NCI-H2171 treated with DMSO at 0.1 percent for 48 hours (cell line): ENCODE data around the gene GSE1.

Experiments used
- DNase-seq: peaks from one replicate; lab custom pipeline; 2025; lab: John Stamatoyannopoulos, UW

The GSE1 gene

GRCh38 chr16:85677383-85677967, 64.4 kb downstream of the GSE1 start:
- DNase-seq = no peak

- DNase-seq = no peak
Observed at GRCh38 chr16:85678016-85678415, 64.9 kb downstream of the GSE1 start.

GRCh38 chr16:85678821-85679220, 65.7 kb downstream of the GSE1 start:
- DNase-seq = no peak

GRCh38 chr16:85679870-85680269, 66.7 kb downstream of the GSE1 start:
- DNase-seq = no peak

- DNase-seq = no peak
Observed at GRCh38 chr16:85680352-85680944, 67.3 kb downstream of the GSE1 start.

GRCh38 chr16:85681255-85681654, 68.1 kb downstream of the GSE1 start:
- no peak for DNase-seq

GRCh38 chr16:85682516-85682915, 69.4 kb downstream of the GSE1 start:
- no peak for DNase-seq

GRCh38 chr16:85683363-85683762, 70.2 kb downstream of the GSE1 start:
- peak; percentile 26 for DNase-seq

GRCh38 chr16:85685251-85685650, 72.1 kb downstream of the GSE1 start:
- DNase-seq = no peak

GRCh38 chr16:85686912-85687591, 73.9 kb downstream of the GSE1 start:
- DNase-seq = no peak

- no peak for DNase-seq
Observed at GRCh38 chr16:85687651-85688471, 74.7 kb downstream of the GSE1 start.

- DNase-seq = peak; percentile 88
Observed at GRCh38 chr16:85688586-85689284, 75.6 kb downstream of the GSE1 start, which contains the start of gene GINS2. GINS2 (minus strand) TSS chr16:85688954; CDS start chr16:85688898, 56 bp downstream.

GRCh38 chr16:85689285-85689949, 76.3 kb downstream of the GSE1 start:
- DNase-seq = no peak

- no peak for DNase-seq
Observed at GRCh38 chr16:85689950-85690320, 76.8 kb downstream of the GSE1 start.

- DNase-seq = peak; percentile 67
Observed at GRCh38 chr16:85690469-85691064, 77.4 kb downstream of the GSE1 start.

- DNase-seq = no peak
Observed at GRCh38 chr16:85695196-85696128, 82.3 kb downstream of the GSE1 start.

GRCh38 chr16:85696781-85697180, 83.7 kb downstream of the GSE1 start:
- peak; percentile 82 for DNase-seq

- DNase-seq = peak; percentile 41
Observed at GRCh38 chr16:85697431-85697830, 84.3 kb downstream of the GSE1 start.

GRCh38 chr16:85698459-85698891, 85.4 kb downstream of the GSE1 start:
- no peak for DNase-seq
